ENCODE data around the gene ALPG. TPM values are rescaled to one million over a fixed set of nuclear protein-coding genes. Genes with fewer than 3 reads are reported as not detected.
A peak's percentile ranks its signal among the peaks of the same experiment; 100 is the strongest.
"Not testable (repeated sequence)": the region's sequence is repeated elsewhere in the genome, so short reads cannot be mapped to it uniquely, and the experiment has no call there.

The ALPG gene
- total RNA-seq, 2 experiments from 2014 or later: not detected

DNA sequence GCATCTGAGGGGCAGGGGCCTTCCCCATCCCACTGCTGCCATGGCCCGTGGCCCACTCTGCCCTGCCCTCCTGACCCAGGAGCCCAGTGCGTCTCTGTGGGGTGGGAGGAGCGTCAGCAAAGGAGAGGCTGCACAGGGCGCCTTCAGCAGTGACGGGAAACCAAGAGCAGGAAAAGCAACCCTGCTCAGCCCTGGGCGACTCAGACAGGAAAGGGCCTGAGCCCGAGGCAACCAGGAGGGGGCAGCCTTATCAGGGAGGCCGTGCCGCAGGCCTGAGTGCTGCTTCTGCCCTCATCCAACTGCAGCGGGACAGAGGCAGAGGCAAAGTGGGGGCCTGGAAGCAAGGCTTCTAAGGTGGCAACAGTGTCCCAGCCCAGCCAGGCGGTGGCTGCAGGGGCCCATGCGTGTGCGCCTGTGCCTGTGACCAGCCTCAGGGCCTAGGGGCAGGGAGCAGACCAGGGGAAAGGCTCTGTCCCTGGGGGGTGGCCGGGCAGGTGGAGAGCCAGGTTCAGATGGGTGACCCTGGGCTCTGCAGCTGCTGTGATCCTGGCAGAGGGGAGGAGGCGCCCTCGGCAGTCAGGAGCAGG, 26.0 kb downstream of the ALPG start:
- CTCF ChIA-PET: interaction anchor here (0.7 to 1.4 kb wide), 2 partner anchors 14 kb away, joined by 3 read pairs; no protein-coding TSS in a partner anchor
- TF ChIP-seq, protein P1, sequence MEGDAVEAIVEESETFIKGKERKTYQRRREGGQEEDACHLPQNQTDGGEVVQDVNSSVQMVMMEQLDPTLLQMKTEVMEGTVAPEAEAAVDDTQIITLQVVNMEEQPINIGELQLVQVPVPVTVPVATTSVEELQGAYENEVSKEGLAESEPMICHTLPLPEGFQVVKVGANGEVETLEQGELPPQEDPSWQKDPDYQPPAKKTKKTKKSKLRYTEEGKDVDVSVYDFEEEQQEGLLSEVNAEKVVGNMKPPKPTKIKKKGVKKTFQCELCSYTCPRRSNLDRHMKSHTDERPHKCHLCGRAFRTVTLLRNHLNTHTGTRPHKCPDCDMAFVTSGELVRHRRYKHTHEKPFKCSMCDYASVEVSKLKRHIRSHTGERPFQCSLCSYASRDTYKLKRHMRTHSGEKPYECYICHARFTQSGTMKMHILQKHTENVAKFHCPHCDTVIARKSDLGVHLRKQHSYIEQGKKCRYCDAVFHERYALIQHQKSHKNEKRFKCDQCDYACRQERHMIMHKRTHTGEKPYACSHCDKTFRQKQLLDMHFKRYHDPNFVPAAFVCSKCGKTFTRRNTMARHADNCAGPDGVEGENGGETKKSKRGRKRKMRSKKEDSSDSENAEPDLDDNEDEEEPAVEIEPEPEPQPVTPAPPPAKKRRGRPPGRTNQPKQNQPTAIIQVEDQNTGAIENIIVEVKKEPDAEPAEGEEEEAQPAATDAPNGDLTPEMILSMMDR (IDR thresholded peaks at IDR 0.05): peak; percentile 16
- no peaks in the 10 kb centered on the region for H3K9me3 Mint-ChIP-seq
- no peaks in the 10 kb centered on the region for H3K4me1 Mint-ChIP-seq (ENCODE audit: low read depth)
- H3K27ac Mint-ChIP-seq: no peak overlapping the region
- no peaks in the 10 kb centered on the region for H3K36me3 Mint-ChIP-seq (ENCODE audit: low read depth)
- H3K4me3 Mint-ChIP-seq: no peak overlapping the region
- no peak for DNase-seq
- intact Hi-C loops (cut with micrococcal nuclease): no loop called here
- POLR2A ChIA-PET: interaction anchor here (1.0 kb wide), 1 partner anchor 118 kb away, joined by 3 read pairs; the partner anchor contains the start of genes EIF4E2 and TIGD1
- peak; percentile 62 for ATAC-seq
- no peaks in the 10 kb centered on the region for H3K27me3 Mint-ChIP-seq

DNA sequence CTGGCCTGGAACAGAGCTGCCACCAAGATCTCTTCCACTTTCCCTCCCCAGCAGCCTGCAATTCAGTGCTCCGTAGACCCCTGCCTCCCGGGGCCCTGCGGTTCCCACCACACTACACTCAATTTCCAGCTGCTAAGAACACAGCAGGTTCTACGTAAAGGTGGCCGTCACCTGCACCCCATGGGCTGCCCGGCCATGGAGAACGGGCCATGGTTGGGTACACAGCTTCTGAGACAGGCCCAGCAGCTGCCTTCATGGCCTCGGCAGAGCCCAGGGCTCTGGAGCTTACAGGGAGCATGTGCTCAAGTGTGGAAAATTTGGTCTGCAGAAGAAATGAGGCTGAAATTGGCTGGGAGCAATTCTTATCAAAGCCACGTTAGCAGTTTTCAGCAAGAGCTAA, 27.0 kb downstream of the ALPG start:
- H3K36me3 Mint-ChIP-seq (ENCODE audit: low read depth); H3K27me3 Mint-ChIP-seq; H3K9me3 Mint-ChIP-seq; H3K4me3 Mint-ChIP-seq; DNase-seq; H3K27ac Mint-ChIP-seq; H3K4me1 Mint-ChIP-seq (ENCODE audit: low read depth); intact Hi-C loops (cut with micrococcal nuclease); ATAC-seq; POLR2A ChIA-PET: not testable (repeated sequence)
- CTCF ChIA-PET: interaction anchor here (1.4 kb wide), 1 partner anchor 13 kb away, joined by 3 read pairs; no protein-coding TSS in a partner anchor

DNA sequence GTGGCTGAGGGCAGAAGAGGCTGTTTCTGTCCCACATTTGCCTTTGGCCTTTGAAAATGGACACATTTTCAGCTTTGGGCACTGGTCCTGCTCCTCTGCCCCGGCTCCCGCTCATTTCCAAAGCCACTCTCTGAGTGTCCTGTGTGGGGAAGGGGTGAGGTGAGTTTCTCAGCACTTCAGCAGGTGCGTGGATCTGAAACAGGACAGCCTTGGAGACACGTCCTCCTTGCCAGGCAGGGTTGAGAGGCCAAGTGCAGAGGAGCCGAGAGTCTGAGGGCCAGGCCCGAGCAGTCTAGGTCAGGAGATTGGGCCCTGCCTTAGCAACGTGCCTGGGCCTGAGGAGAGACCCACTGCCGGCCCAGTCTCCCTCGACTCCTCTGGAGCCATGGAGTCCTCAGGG, 27.4 kb downstream of the ALPG start:
- ChIA-PET CTCF (interaction anchor here (1.0 to 1.4 kb wide), 2 partner anchors 13 to 534 kb away, joined by 3 to 4 read pairs; no protein-coding TSS in a partner anchor), POLR2A (no interaction called here)
- Mint-ChIP-seq H3K4me3 (no peak overlapping the region), H3K4me1 (ENCODE audit: low read depth) (no peaks in the 10 kb centered on the region), H3K27me3 (no peaks in the 10 kb centered on the region), H3K27ac (no peak overlapping the region), H3K36me3 (ENCODE audit: low read depth) (no peaks in the 10 kb centered on the region), H3K9me3 (no peaks in the 10 kb centered on the region)
- intact Hi-C loops (cut with micrococcal nuclease): no loop called here
- TF ChIP-seq, protein P1 (IDR thresholded peaks at IDR 0.05): no peak
- ATAC-seq (no peak), DNase-seq (no peak)

DNA sequence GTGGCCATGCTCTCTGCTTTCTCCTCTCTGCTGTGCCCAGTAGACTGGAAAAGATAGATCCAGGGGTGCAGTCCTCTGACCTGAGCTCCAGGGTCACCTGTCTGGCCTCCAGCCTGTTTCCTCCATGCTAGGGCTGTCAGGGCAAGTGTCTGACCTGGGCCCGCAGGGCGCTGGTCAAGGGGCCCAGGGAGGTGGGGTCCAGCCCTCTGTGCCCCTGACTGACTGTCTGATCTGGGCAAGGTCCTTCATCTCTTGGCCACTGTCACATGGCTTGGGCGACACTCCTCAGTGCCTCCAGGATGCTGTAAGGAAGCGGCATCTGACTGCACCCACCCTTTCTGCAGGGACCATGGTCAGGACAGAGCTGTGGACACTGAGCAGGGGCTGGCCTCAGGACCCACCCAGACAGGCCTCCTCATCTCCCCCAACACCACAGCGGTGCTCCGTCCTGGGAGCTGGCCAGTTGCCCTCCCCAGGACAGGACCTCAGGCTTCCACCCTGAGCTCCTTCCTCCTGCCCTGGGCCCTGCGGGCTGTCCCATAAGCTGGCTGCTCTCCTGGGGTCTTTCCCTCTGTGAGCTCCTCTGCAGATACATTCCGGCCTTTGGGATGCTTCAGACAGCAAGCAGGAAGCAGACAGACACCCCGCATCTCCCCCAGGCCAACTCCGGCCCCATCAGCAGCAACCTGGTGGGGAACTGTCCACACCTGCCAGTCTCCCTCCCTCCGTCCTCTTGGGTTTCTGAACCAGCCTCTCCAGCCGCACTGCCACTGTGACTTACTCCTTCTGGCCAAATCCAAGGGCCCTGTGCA, 28.1 kb downstream of the ALPG start:
- no peaks in the 10 kb centered on the region for H3K9me3 Mint-ChIP-seq
- no peak overlapping the region for H3K27ac Mint-ChIP-seq
- POLR2A ChIA-PET: no interaction called here
- intact Hi-C loops (cut with micrococcal nuclease): no loop called here
- DNase-seq (no peak), ATAC-seq (no peak)
- CTCF ChIA-PET: interaction anchor here (1.0 to 1.2 kb wide), 2 partner anchors 20 to 534 kb away, joined by 4 read pairs; no protein-coding TSS in a partner anchor
- H3K27me3 Mint-ChIP-seq: peaks cover under 1% of the 10 kb centered on the region
- H3K4me3 Mint-ChIP-seq: no peak overlapping the region
- TF ChIP-seq, protein P1 (IDR thresholded peaks at IDR 0.05): no peak
- peaks cover under 1% of the 10 kb centered on the region for H3K4me1 Mint-ChIP-seq (ENCODE audit: low read depth)
- no peaks in the 10 kb centered on the region for H3K36me3 Mint-ChIP-seq (ENCODE audit: low read depth)

DNA sequence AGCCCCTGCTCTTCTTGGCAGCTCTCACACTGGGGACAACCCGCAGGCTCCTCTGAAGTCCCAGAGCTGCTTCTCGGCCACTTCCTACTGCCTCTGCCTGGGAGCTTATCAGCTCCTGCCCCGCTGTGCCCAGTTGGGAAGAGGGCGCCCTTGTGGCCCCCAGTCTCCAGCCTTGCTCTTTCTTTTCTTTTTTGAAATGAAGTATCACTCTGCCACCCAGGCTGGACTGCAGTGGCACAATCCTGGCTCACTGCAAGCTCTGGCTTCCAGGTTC, 28.7 kb downstream of the ALPG start:
- ATAC-seq (no peak), DNase-seq (no peak)
- H3K4me3 Mint-ChIP-seq: no peak overlapping the region
- ChIA-PET POLR2A (no interaction called here), CTCF (interaction anchor here (1.0 to 1.2 kb wide), 2 partner anchors 21 to 535 kb away, joined by 4 read pairs; no protein-coding TSS in a partner anchor)
- peaks cover 5% of the 10 kb centered on the region for H3K4me1 Mint-ChIP-seq (ENCODE audit: low read depth)
- TF ChIP-seq, protein P1 (IDR thresholded peaks at IDR 0.05): no peak
- H3K27me3 Mint-ChIP-seq: peaks cover 1% of the 10 kb centered on the region
- H3K36me3 Mint-ChIP-seq (ENCODE audit: low read depth): no peaks in the 10 kb centered on the region
- no peaks in the 10 kb centered on the region for H3K9me3 Mint-ChIP-seq
- intact Hi-C loops (cut with micrococcal nuclease): no loop called here
- no peak overlapping the region for H3K27ac Mint-ChIP-seq
